HT1080 (cell line): ENCODE measurements around the gene CPNE9. TPM values are rescaled to one million over a fixed set of nuclear protein-coding genes. Genes with fewer than 3 reads are reported as not detected.
"Not testable (repeated sequence)": the region's sequence is repeated elsewhere in the genome, so short reads cannot be mapped to it uniquely, and the experiment has no call there.

Experiments
- DNase-seq: peaks from one replicate; pipeline ENCODE4 v3.0.0-alpha.2; 2015; ENCODE audit warnings: low read depth
- total RNA-seq: library from RNA; depleted of rRNA; stranded (reverse); fragments of >200 nt; shearing (Covaris generic); gene quantifications from 2 replicates; pipeline ENCODE4 v1.2.3, GENCODE V29; 2014

Gene CPNE9
- total RNA-seq, 1 experiment from 2014 or later, result not detected

DNA sequence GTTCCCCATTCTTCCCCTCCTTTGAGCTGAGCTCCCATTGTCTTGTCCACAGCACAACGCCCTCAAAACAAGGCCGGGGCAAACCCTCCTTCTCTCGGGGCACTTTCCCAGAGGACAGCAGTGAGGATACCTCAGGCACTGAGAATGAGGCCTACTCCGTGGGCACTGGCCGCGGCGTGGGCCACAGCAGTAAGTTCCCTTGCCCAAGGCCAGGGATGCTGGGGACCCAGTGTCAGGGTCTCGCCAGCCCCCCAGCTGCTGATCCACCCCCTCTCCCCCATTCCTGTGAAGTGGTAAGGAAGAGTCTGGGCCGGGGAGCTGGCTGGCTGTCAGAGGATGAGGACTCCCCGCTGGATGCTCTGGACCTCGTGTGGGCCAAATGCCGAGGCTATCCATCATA, 41.9 kb downstream of the CPNE9 start:
- DNase-seq, result no peak

- DNase-seq, result peak; percentile 85
These were observed 42.7 kb downstream of the CPNE9 start for GRCh38 chr3:9746330-9746729.

- DNase-seq, result peak; percentile 51
These were observed 43.6 kb downstream of the CPNE9 start for GRCh38 chr3:9747267-9747666.

- no peak for DNase-seq
These were observed 44.4 kb downstream of the CPNE9 start for GRCh38 chr3:9748031-9748430.

GRCh38 chr3:9749296-9749644, 45.6 kb downstream of the CPNE9 start:
- no peak for DNase-seq

DNA sequence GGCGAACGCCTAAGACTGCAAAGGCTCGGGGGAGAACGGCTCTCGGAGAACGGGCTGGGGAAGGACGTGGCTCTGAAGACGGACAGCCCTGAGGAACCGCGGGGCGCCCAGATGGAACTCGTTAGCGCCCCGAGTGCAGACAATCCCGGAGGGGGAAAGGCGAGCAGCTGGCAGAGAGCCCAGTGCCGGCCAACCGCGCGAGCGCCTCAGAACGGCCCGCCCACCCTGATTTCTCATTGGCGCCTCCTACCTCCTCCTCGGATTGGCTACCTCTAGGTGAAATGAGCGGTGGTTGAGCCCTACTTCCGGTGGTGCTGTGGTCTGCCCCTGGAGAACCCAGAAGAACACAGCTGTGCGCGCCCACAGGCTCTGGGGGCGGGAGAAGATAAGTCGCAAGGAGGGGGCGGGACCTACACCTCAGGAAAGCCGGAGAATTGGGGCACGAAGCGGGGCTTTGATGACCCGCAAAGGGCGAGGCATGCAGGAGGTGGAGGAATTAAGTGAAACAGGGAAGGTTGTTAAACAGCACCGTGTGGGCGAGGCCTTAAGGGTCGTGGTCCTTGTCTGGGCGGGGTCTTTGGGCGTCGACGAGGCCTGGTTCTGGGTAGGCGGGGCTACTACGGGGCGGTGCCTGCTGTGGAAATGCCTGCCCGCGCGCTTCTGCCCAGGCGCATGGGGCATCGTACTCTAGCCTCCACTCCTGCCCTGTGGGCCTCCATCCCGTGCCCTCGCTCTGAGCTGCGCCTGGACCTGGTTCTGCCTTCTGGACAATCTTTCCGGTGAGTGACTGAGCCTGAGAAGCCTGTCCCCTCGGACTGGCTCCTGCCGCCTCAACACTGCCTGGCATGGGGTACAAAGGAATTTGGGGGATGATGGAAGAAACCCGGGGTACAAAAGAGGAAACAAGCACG, 46.3 kb downstream of the CPNE9 start, which contains the start of gene OGG1:
Gene OGG1, plus strand, starts transcription at position 308 of the 911 bp plus-strand sequence. Its CDS starts 335 bp downstream, at position 643.
- DNase-seq, result peak; percentile 98

GRCh38 chr3:9750556-9751411, 47.2 kb downstream of the CPNE9 start:
- DNase-seq, result peak; percentile 31

DNA sequence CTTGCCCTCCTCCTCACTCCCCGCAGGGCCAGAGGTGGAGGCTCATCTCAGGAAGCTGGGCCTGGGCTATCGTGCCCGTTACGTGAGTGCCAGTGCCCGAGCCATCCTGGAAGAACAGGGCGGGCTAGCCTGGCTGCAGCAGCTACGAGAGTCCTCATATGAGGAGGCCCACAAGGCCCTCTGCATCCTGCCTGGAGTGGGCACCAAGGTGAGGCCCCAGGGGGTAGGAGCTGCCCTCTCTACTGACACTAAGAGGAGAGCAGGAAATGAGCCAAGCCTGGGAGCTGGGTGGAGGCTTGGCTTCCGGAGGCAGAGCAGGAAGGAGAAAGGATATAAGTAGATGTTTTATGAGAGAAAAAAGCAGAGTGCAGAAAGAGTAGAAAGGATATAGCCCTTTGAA, 51.0 kb downstream of the CPNE9 start:
- peak; percentile 63 for DNase-seq

DNA sequence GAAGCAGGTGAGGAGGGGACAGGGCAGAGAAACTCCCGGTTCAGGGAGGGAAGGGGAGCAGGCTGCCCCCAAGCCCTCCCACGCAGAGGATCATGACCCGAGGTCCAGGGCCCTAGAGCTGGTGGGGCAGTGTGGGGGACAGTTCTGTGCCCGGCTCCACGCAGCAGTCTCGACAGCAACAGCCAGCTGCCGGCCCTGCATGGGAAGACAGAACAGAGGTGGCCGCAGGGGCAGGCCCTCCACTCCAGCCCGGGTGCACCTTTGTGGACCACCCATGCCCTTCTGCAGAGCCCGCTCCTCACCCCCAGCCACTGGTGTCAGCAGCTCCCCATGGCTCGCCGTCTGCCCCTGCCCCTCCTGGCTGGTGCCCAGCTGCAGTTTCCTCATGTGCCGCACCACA, 53.8 kb downstream of the CPNE9 start:
- no peak for DNase-seq

DNA sequence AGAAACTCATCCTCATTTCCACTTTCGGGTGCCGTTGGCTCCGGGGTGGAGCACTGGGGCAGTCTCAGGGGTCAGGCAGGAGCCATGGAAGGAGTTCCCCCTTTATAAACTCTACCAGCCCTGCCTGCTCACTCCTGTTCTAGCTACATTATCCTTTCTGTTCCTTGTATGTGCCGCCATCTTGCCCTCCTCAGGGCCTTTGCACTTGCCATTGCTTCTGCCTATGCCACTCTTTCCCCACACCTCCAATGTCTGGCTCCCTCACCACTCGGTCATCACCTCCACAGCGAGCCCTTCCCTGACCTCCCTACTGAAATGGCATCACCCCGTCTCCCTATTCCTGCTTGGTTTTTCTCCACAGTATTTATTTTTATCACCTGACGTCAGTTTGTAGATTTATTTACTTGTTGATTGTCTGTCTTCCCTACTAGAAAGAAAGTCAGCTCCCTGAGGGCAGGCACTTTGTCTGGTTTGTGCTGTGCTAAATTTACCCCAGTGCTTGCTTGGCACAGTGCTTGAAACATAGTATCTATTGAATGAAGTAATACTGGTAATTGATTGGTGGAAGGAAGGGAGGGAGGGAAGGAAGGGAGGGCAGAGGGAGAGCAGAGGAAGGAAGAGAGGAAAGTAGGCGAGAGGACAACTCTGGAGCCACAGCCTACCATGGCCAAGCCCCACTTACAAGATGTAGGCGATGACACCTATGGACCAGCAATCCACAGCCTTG, 57.3 kb downstream of the CPNE9 start:
- no peak for DNase-seq

GRCh38 chr3:9761919-9762318, 58.3 kb downstream of the CPNE9 start:
- no peak for DNase-seq

- DNase-seq, result no peak
These were observed 59.2 kb downstream of the CPNE9 start for GRCh38 chr3:9762871-9763270.

DNA sequence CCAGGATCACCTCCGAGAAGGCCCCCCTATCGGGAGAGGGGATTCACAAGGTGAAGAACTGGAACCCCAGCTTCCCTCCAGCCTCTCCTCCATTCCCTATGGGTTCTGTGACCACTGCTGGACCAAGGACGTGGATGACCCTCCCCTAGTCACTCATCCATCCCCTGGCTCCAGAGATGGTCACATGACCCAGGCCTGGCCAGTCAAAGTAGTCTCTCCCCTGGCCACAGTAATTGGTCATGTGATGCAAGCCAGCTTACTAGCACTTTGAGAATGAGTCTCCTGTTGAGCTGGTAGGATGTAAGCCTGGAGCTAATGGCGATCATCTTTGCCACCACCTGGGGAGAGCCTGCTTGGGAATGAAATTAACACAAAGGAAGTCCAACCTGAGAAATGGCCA, 62.2 kb downstream of the CPNE9 start:
- DNase-seq, result no peak

GRCh38 chr3:9767418-9767817, 63.8 kb downstream of the CPNE9 start:
- no peak for DNase-seq

GRCh38 chr3:9768141-9768775, 64.6 kb downstream of the CPNE9 start:
- DNase-seq, result no peak

GRCh38 chr3:9769012-9769411, 65.4 kb downstream of the CPNE9 start:
- DNase-seq, result no peak

- peak; percentile 58 for DNase-seq
These were observed 66.0 kb downstream of the CPNE9 start, which contains the start of gene CAMK1 for GRCh38 chr3:9769426-9770275. Gene CAMK1, minus strand, starts transcription at chr3:9769947. Its CDS starts 2,198 bp downstream, at chr3:9767749.

- no peak for DNase-seq
These were observed 66.7 kb downstream of the CPNE9 start for GRCh38 chr3:9770276-9770812.

- not testable (repeated sequence) for DNase-seq
These were observed 67.4 kb downstream of the CPNE9 start for GRCh38 chr3:9771007-9771406.
